H9 (cell line): ENCODE data around the gene SAMMSON. TPM values are rescaled to one million over a fixed set of nuclear protein-coding genes. Genes with fewer than 3 reads are reported as not detected.

Experiments
- DNase-seq: peaks from one replicate; pipeline ENCODE4 v3.0.0-alpha.2; 2017
- H2AFZ ChIP-seq: one replicate; pipeline ENCODE4 v1.6.1; 2013; ENCODE audit warnings: mild to moderate bottlenecking, low read length, control low read depth, moderate library complexity
- H2AK5ac ChIP-seq: 2 replicates; pipeline ENCODE4 v1.6.1; 2013; ENCODE audit warnings: low read length, control low read depth, mixed read lengths; ENCODE audit not compliant: insufficient read length
- H2BK120ac ChIP-seq: one replicate; pipeline ENCODE4 v1.6.1; 2013; ENCODE audit warnings: low read depth, mild to moderate bottlenecking, low read length, control low read depth, inconsistent platforms; ENCODE audit not compliant: poor library complexity, severe bottlenecking
- H2BK12ac ChIP-seq: 2 replicates; pipeline ENCODE4 v1.6.1; 2013; ENCODE audit warnings: low read length, control low read depth, mixed read lengths, low read depth; ENCODE audit not compliant: insufficient read length
- H2BK15ac ChIP-seq: 2 replicates; pipeline ENCODE4 v1.6.1; 2013; ENCODE audit warnings: low read depth, low read length, control low read depth
- H2BK20ac ChIP-seq: one replicate; pipeline ENCODE4 v1.6.1; 2013; ENCODE audit warnings: low read depth, mild to moderate bottlenecking, low read length, control low read depth, inconsistent platforms; ENCODE audit not compliant: poor library complexity, severe bottlenecking
- H2BK5ac ChIP-seq: 2 replicates; pipeline ENCODE4 v1.6.1; 2013; ENCODE audit warnings: low read length, control low read depth, mixed read lengths; ENCODE audit not compliant: insufficient read length
- H3K14ac ChIP-seq: 2 replicates; pipeline ENCODE4 v1.6.1; 2013; ENCODE audit warnings: low read length, control low read depth; ENCODE audit not compliant: insufficient read depth
- H3K18ac ChIP-seq: 2 replicates; pipeline ENCODE4 v1.6.1; 2013; ENCODE audit warnings: low read depth, mild to moderate bottlenecking, mixed read lengths, low read length, control low read depth; ENCODE audit not compliant: insufficient read length
- H3K23ac ChIP-seq: 2 replicates; pipeline ENCODE4 v1.6.1; 2013; ENCODE audit warnings: low read length, control low read depth, mixed read lengths, low read depth; ENCODE audit not compliant: insufficient read length
- H3K23me2 ChIP-seq: 2 replicates; pipeline ENCODE4 v1.6.1; 2013; ENCODE audit warnings: low read depth, mild to moderate bottlenecking, mixed read lengths, low read length, control low read depth; ENCODE audit not compliant: insufficient read length, poor library complexity, severe bottlenecking
- H3K27ac ChIP-seq: 2 replicates; pipeline ENCODE4 v1.5.1; 2013; ENCODE audit warnings: low read length, control low read depth, mixed read lengths, low read depth; ENCODE audit not compliant: insufficient read length
- H3K27me3 ChIP-seq: 2 replicates; pipeline ENCODE4 v1.6.1; 2013; ENCODE audit warnings: low read length, control low read depth, inconsistent platforms; ENCODE audit not compliant: insufficient read depth
- H3K4ac ChIP-seq: 2 replicates; pipeline ENCODE4 v1.6.1; 2013; ENCODE audit warnings: low read depth, mild to moderate bottlenecking, control low read depth, inconsistent platforms, low read length, moderate library complexity
- H3K4me1 ChIP-seq: 2 replicates; pipeline ENCODE4 v1.6.1; 2013; ENCODE audit warnings: low read length, control low read depth, inconsistent platforms; ENCODE audit not compliant: insufficient read depth
- H3K4me2 ChIP-seq: 2 replicates; pipeline ENCODE4 v1.6.1; 2013; ENCODE audit warnings: low read length, control low read depth, mixed read lengths; ENCODE audit not compliant: insufficient read length, insufficient read depth
- H3K56ac ChIP-seq: 2 replicates; pipeline ENCODE4 v1.6.1; 2013; ENCODE audit warnings: low read depth, mild to moderate bottlenecking, mixed read lengths, low read length, control low read depth; ENCODE audit not compliant: insufficient read length
- H3K79me1 ChIP-seq: 2 replicates; pipeline ENCODE4 v1.6.1; 2013; ENCODE audit warnings: low read depth, mild to moderate bottlenecking, moderate library complexity, low read length, control low read depth, inconsistent platforms; ENCODE audit not compliant: insufficient read depth, poor library complexity, severe bottlenecking
- H3K79me2 ChIP-seq: 2 replicates; pipeline ENCODE4 v1.6.1; 2013; ENCODE audit warnings: low read length, control low read depth, inconsistent platforms; ENCODE audit not compliant: insufficient read depth
- H3K9ac ChIP-seq: 2 replicates; pipeline ENCODE4 v1.6.1; 2013; ENCODE audit warnings: low read length, control low read depth, mixed read lengths; ENCODE audit not compliant: insufficient read length; ENCODE audit errors: extremely low read depth
- H3K9me3 ChIP-seq: one replicate; pipeline ENCODE4 v1.6.1; 2013; ENCODE audit warnings: low read depth, low read length, inconsistent platforms; ENCODE audit not compliant: control insufficient read depth
- H3T11ph ChIP-seq: one replicate; pipeline ENCODE4 v1.6.1; 2013; ENCODE audit warnings: mild to moderate bottlenecking, low read length, control low read depth, inconsistent platforms
- H4K20me1 ChIP-seq: one replicate; pipeline ENCODE4 v1.6.1; 2013; ENCODE audit not compliant: control insufficient read depth, insufficient read length, insufficient read depth
- H4K5ac ChIP-seq: 2 replicates; pipeline ENCODE4 v1.6.1; 2013; ENCODE audit warnings: low read depth, mild to moderate bottlenecking, mixed read lengths, low read length, control low read depth; ENCODE audit not compliant: insufficient read length
- H4K8ac ChIP-seq: replicated peaks from 2 replicates; pipeline ENCODE4 v1.6.1; 2013; ENCODE audit warnings: low read length, control low read depth, mixed read lengths, low read depth; ENCODE audit not compliant: insufficient read length
- H4K91ac ChIP-seq: 2 replicates; pipeline ENCODE4 v1.6.1; 2013; ENCODE audit warnings: low read depth, mild to moderate bottlenecking, moderate library complexity, mixed read lengths, low read length, control low read depth; ENCODE audit not compliant: insufficient read length
- H3K27ac Mint-ChIP-seq, 3 experiments: 2 replicates in 2 of 3; 3 replicates in 1 of 3; pipeline ENCODE4 v1.8.0; 2020 to 2021; ENCODE audit warnings: mixed read lengths in 3 of 3, mild to moderate bottlenecking in 1 of 3, moderate library complexity in 1 of 3
- H3K27me3 Mint-ChIP-seq: 2 replicates; pipeline ENCODE4 v1.8.0; 2021; ENCODE audit warnings: low read depth, mild to moderate bottlenecking, moderate library complexity, mixed read lengths
- H3K36me3 Mint-ChIP-seq, 3 experiments: 2 replicates in 2 of 3; 3 replicates in 1 of 3; pipeline ENCODE4 v1.8.0; 2020 to 2021; ENCODE audit warnings: low read depth in 3 of 3, mixed read lengths in 3 of 3; ENCODE audit not compliant: insufficient read depth in 1 of 3
- H3K4me1 Mint-ChIP-seq, 2 experiments: 2 replicates each; pipeline ENCODE4 v1.8.0; 2020; ENCODE audit warnings: mixed read lengths in 2 of 2
- H3K4me3 Mint-ChIP-seq, 2 experiments: 2 replicates in 1 of 2; 3 replicates in 1 of 2; pipeline ENCODE4 v1.8.0; 2020 to 2021; ENCODE audit warnings: mild to moderate bottlenecking in 2 of 2, mixed read lengths in 2 of 2, moderate library complexity in 1 of 2
- H3K9me3 Mint-ChIP-seq, 2 experiments: 2 replicates in 1 of 2; 3 replicates in 1 of 2; pipeline ENCODE4 v1.8.0; 2020; ENCODE audit warnings: mild to moderate bottlenecking in 2 of 2, mixed read lengths in 2 of 2, moderate library complexity in 1 of 2
- WGBS: extraction: QIAGEN DNeasy Blood & Tissue Kit; methylation state at CpG from one replicate; pipeline ENCODE4 v1.1.7; 2013; ENCODE audit warnings: missing lambda C conversion rate, low lambda C conversion rate, mixed read lengths; ENCODE audit not compliant: insufficient read length; ENCODE audit errors: extremely low coverage; 5-methylcytosine and 5-hydroxymethylcytosine counted together
- total RNA-seq: library from RNA; stranded (reverse); gene quantifications from 2 replicates; pipeline ENCODE4 v1.2.1, GENCODE V29; 2021
- TF ChIP-seq, protein P1 (sequence below): fragments of 200-600 bp; sonication (generic); conservative IDR thresholded peaks from 3 replicates; pipeline ENCODE4 v1.8.0; 2021; ENCODE audit warnings: antibody characterized with exemption, mild to moderate bottlenecking

SAMMSON gene
- total RNA-seq, 1 experiment from 2014 or later: not detected

- H2AK5ac ChIP-seq: no peak overlapping the region
- 0 out of 2 replicates have a peak, but pooled peaks cover 2% of the 10 kb centered on the region for H3K27me3 ChIP-seq
- TF ChIP-seq, protein P1, sequence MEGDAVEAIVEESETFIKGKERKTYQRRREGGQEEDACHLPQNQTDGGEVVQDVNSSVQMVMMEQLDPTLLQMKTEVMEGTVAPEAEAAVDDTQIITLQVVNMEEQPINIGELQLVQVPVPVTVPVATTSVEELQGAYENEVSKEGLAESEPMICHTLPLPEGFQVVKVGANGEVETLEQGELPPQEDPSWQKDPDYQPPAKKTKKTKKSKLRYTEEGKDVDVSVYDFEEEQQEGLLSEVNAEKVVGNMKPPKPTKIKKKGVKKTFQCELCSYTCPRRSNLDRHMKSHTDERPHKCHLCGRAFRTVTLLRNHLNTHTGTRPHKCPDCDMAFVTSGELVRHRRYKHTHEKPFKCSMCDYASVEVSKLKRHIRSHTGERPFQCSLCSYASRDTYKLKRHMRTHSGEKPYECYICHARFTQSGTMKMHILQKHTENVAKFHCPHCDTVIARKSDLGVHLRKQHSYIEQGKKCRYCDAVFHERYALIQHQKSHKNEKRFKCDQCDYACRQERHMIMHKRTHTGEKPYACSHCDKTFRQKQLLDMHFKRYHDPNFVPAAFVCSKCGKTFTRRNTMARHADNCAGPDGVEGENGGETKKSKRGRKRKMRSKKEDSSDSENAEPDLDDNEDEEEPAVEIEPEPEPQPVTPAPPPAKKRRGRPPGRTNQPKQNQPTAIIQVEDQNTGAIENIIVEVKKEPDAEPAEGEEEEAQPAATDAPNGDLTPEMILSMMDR: no peak
- H2BK5ac ChIP-seq: no peak overlapping the region
- Mint-ChIP-seq H3K4me3 (no peak overlapping the region), H3K27ac (no peak overlapping the region), H3K27me3 (no peaks in the 10 kb centered on the region), H3K4me1 (no peaks in the 10 kb centered on the region), H3K9me3 (no peaks in the 10 kb centered on the region), H3K36me3 (no peaks in the 10 kb centered on the region)
- no peaks in the 10 kb centered on the region for H3K4me1 ChIP-seq
- H3K23me2 ChIP-seq: no peaks in the 10 kb centered on the region
- no peak overlapping the region for H2BK12ac ChIP-seq
- H2BK15ac ChIP-seq: no peak overlapping the region
- no peak overlapping the region for H2AFZ ChIP-seq
- DNase-seq: no peak
- no peaks in the 10 kb centered on the region for H3K9me3 ChIP-seq
- H3K18ac ChIP-seq: no peak overlapping the region
- no peak overlapping the region for H4K5ac ChIP-seq
- H4K91ac ChIP-seq: no peak overlapping the region
- H3K9ac ChIP-seq: no peak overlapping the region
- no peak overlapping the region for H3K4me2 ChIP-seq
- no peaks in the 10 kb centered on the region for H3K79me1 ChIP-seq
- WGBS: no CpG with 5 or more reads among the region's 5 CpGs
- no peak overlapping the region for H3K23ac ChIP-seq
- no peak overlapping the region for H3K4ac ChIP-seq
- no peak overlapping the region for H3T11ph ChIP-seq
- no peak overlapping the region for H4K8ac ChIP-seq
- H3K79me2 ChIP-seq: no peaks in the 10 kb centered on the region
- H2BK20ac ChIP-seq: no peak overlapping the region
- H3K56ac ChIP-seq: no peak overlapping the region
- no peak overlapping the region for H2BK120ac ChIP-seq
- no peak overlapping the region for H3K27ac ChIP-seq
- H4K20me1 ChIP-seq: no peaks in the 10 kb centered on the region
- H3K14ac ChIP-seq: no peak overlapping the region
Measured at GRCh38 chr3:70096376-70097066, 97.0 kb downstream of the SAMMSON start.
